OCI-LY7 (cell line): ENCODE data around the gene CDH15. TPM values are rescaled to one million over a fixed set of nuclear protein-coding genes. Genes with fewer than 3 reads are reported as not detected.

Experiments used
- BruUV-seq: library from RNA; stranded (reverse); fragments of 400-500 nt; replicated peaks from 2 replicates; lab custom pipeline; 2021; lab: Mats Ljungman, UMichigan
- CTCF ChIA-PET: fragments of 300-600 bp; sonication (Branson Sonifier 250); formaldehyde crosslinking; loops from one replicate; lab custom pipeline; 2022; ENCODE audit warnings: antibody characterized with exemption; ENCODE audit not compliant: unreplicated experiment; lab: Charles Lee
- POLR2A ChIA-PET: fragments of 300-600 bp; sonication (Branson Sonifier 250); formaldehyde crosslinking; loops from one replicate; lab custom pipeline; 2022; ENCODE audit warnings: antibody characterized with exemption; lab: Charles Lee
- DNase-seq: peaks from one replicate; pipeline ENCODE4 v3.0.0-alpha.2; 2015; ENCODE audit warnings: low spot score
- H2AFZ ChIP-seq: fragments of 200-600 bp; sonication (generic), shearing (Covaris generic); 2 replicates; pipeline ENCODE4 v1.6.1; 2014; ENCODE audit warnings: mild to moderate bottlenecking, antibody characterized with exemption, low read length, moderate library complexity
- H3K27ac ChIP-seq: fragments of 200-600 bp; sonication (generic); 2 replicates; pipeline ENCODE4 v1.5.1; 2014; ENCODE audit warnings: mixed run types, low read depth, mild to moderate bottlenecking, moderate library complexity, low read length, inconsistent platforms; ENCODE audit not compliant: poor library complexity, severe bottlenecking
- H3K36me3 ChIP-seq: fragments of 200-600 bp; sonication (generic); 2 replicates; pipeline ENCODE4 v1.6.1; 2014; ENCODE audit warnings: mild to moderate bottlenecking, antibody characterized with exemption, low read length, moderate library complexity, mixed read lengths; ENCODE audit not compliant: insufficient read depth
- H3K4me1 ChIP-seq: fragments of 200-600 bp; sonication (generic); 2 replicates; pipeline ENCODE4 v1.5.1; 2014; ENCODE audit warnings: mild to moderate bottlenecking, low read length; ENCODE audit not compliant: insufficient read depth, poor library complexity, severe bottlenecking
- H3K4me2 ChIP-seq: fragments of 200-600 bp; sonication (generic); 2 replicates; pipeline ENCODE4 v1.6.1; 2014; ENCODE audit warnings: mild to moderate bottlenecking, low read length
- H3K4me3 ChIP-seq: fragments of 200-600 bp; sonication (generic); 2 replicates; pipeline ENCODE4 v1.5.1; 2014; ENCODE audit warnings: mild to moderate bottlenecking, low read depth, low read length; ENCODE audit not compliant: poor library complexity, severe bottlenecking
- H3K79me2 ChIP-seq: fragments of 200-600 bp; sonication (generic); 2 replicates; pipeline ENCODE4 v1.6.1; 2016; ENCODE audit warnings: low read depth, mild to moderate bottlenecking, low read length, moderate library complexity, mixed read lengths; ENCODE audit not compliant: insufficient read depth
- H3K9me2 ChIP-seq: fragments of 200-600 bp; sonication (generic); 2 replicates; pipeline ENCODE4 v1.6.1; 2016; ENCODE audit warnings: mild to moderate bottlenecking, low read length, mixed read lengths; ENCODE audit not compliant: insufficient read depth
- H3K9me3 ChIP-seq: fragments of 200-600 bp; sonication (generic); 2 replicates; pipeline ENCODE4 v1.6.1; 2014; ENCODE audit warnings: mild to moderate bottlenecking, mixed run types, low read length, mixed read lengths
- H4K20me1 ChIP-seq: fragments of 200-600 bp; sonication (generic); 2 replicates; pipeline ENCODE4 v1.6.1; 2014; ENCODE audit warnings: mild to moderate bottlenecking, antibody characterized with exemption, low read length, moderate library complexity, mixed read lengths; ENCODE audit not compliant: insufficient read depth
- CTCF ChIP-seq: fragments of 200-600 bp; sonication (generic); conservative IDR thresholded peaks from 2 replicates; pipeline ENCODE4 v1.5.1; 2014; ENCODE audit warnings: mild to moderate bottlenecking, antibody characterized with exemption, low read length, moderate library complexity, mixed read lengths
- EZH2phosphoT487 ChIP-seq: fragments of 200-600 bp; sonication (generic); IDR thresholded peaks from 2 replicates; pipeline ENCODE4 v1.6.1; 2018; ENCODE audit warnings: low read depth, borderline replicate concordance, mild to moderate bottlenecking, mixed run types, antibody characterized with exemption, low read length, moderate library complexity, mixed read lengths
- intact Hi-C: fragments of 100-400 bp; cut with micrococcal nuclease; formaldehyde crosslinking; loops from one replicate; pipeline ENCODE4 v1.10.0; 2022; ENCODE audit not compliant: unreplicated experiment
- total RNA-seq, 2 experiments: library from RNA; depleted of rRNA in 1 of 2; stranded (reverse); fragments of >200 nt in 1 of 2; shearing (Covaris generic) in 1 of 2; gene quantifications; 2 replicates each; pipeline ENCODE4 v1.2.3, GENCODE V29; 2014 to 2022

Gene CDH15
- total RNA-seq, 2 experiments from 2014 or later, result not detected

GRCh38 chr16:89192956-89193575 is 21.5 kb downstream of the CDH15 start:
- no peak for TF ChIP-seq CTCF
- TF ChIP-seq EZH2phosphoT487, result no peak
- intact Hi-C loops, result loop anchor here (2.0 kb wide), 1 partner anchor 22 kb away; the partner anchor contains the start of gene CDH15
- H3K4me3 ChIP-seq, result no peak overlapping the region
- no peak overlapping the region for H2AFZ ChIP-seq
- no peaks in the 10 kb centered on the region for H3K9me3 ChIP-seq
- CTCF ChIA-PET, result interaction anchor here (0.5 to 1.1 kb wide), 6 partner anchors 22 to 684 kb away, joined by 3 to 8 read pairs (median 3); partner anchors contain the start of gene CDH15
- H3K79me2 ChIP-seq, result no peaks in the 10 kb centered on the region
- no peak overlapping the region for H3K27ac ChIP-seq
- no TSS peak for BruUV-seq
- POLR2A ChIA-PET, result interaction anchor here (0.7 to 1.4 kb wide), 7 partner anchors 10 to 623 kb away, joined by 3 to 10 read pairs (median 4); partner anchors contain the start of genes CDH15, ZC3H18 and ZNF778
- H3K9me2 ChIP-seq, result no peaks in the 10 kb centered on the region
- peak; percentile 72 for DNase-seq
- no peak overlapping the region for H3K4me2 ChIP-seq
- H3K36me3 ChIP-seq, result no peaks in the 10 kb centered on the region
- no peaks in the 10 kb centered on the region for H4K20me1 ChIP-seq
- H3K4me1 ChIP-seq, result no peaks in the 10 kb centered on the region

- Histone ChIP-seq H3K79me2 (no peaks in the 10 kb centered on the region), H2AFZ (no peak overlapping the region), H3K4me1 (no peaks in the 10 kb centered on the region), H3K27ac (no peak overlapping the region), H4K20me1 (no peaks in the 10 kb centered on the region), H3K4me2 (no peak overlapping the region), H3K9me3 (no peaks in the 10 kb centered on the region), H3K36me3 (no peaks in the 10 kb centered on the region), H3K4me3 (no peak overlapping the region), H3K9me2 (no peaks in the 10 kb centered on the region)
- TF ChIP-seq CTCF (no peak), EZH2phosphoT487 (no peak)
- ChIA-PET CTCF (interaction anchor here (0.5 kb wide), 1 partner anchor 422 kb away, joined by 3 read pairs; no protein-coding TSS in a partner anchor), POLR2A (interaction anchor here (1.4 kb wide), 1 partner anchor 384 kb away, joined by 10 read pairs; no protein-coding TSS in a partner anchor)
- BruUV-seq, result no TSS peak
- intact Hi-C loops, result loop anchor here (2.0 kb wide), 1 partner anchor 23 kb away; the partner anchor contains the start of gene CDH15
- DNase-seq, result no peak
These were observed 22.2 kb downstream of the CDH15 start for GRCh38 chr16:89193576-89194293.
